Subcutaneous adipose tissue (tissue), 4 donors: Measurements from ENCODE around the gene STEAP4. TPM values are rescaled to one million over a fixed set of nuclear protein-coding genes. Genes with fewer than 3 reads are reported as not detected.

Experiments
- CTCF ChIP-seq: fragments of 450-650 bp; IDR thresholded peaks from one replicate; pipeline ENCODE4 v1.5.1; 2016; ENCODE audit warnings: low read depth, mild to moderate bottlenecking, control low read depth, antibody characterized with exemption, moderate library complexity
- total RNA-seq, 4 donors: library from RNA; depleted of rRNA; stranded (reverse); fragments of >200 nt; gene quantifications; one replicate each; pipeline ENCODE4 v1.1.0, GENCODE V29; 2016

Gene STEAP4
- total RNA-seq, 4 donors from 2014 or later: 39.8 to 144 (median 89.0) TPM

GRCh38 chr7:88324699-88325098 is 18.0 kb upstream of the STEAP4 start:
- no peak for TF ChIP-seq CTCF

GRCh38 chr7:88322151-88322550 is 15.5 kb upstream of the STEAP4 start:
- no peak for TF ChIP-seq CTCF

- TF ChIP-seq CTCF: no peak
These were observed 15.0 kb upstream of the STEAP4 start for GRCh38 chr7:88321694-88322093.

GRCh38 chr7:88318196-88318595 is 11.5 kb upstream of the STEAP4 start:
- no peak for TF ChIP-seq CTCF

GRCh38 chr7:88317422-88317821 is 10.7 kb upstream of the STEAP4 start:
- TF ChIP-seq CTCF: no peak

GRCh38 chr7:88316456-88316855 is 9.8 kb upstream of the STEAP4 start:
- TF ChIP-seq CTCF: no peak

- TF ChIP-seq CTCF: no peak
These were observed 8.8 kb upstream of the STEAP4 start for GRCh38 chr7:88315522-88315921.
